Epithelial cell of esophagus (primary cell): ENCODE data around the gene OSBPL7.
A peak's percentile ranks its signal among the peaks of the same experiment; 100 is the strongest.

Experiments
- DNase-seq: peaks from one replicate; pipeline ENCODE4 v3.0.0; 2010; ENCODE audit warnings: low read depth
- H3K4me3 ChIP-seq: 2 replicates; pipeline ENCODE4 v1.5.1; 2011; ENCODE audit warnings: mild to moderate bottlenecking, low read length, control low read depth
- CTCF ChIP-seq: IDR thresholded peaks from 2 replicates; pipeline ENCODE4 v1.5.1; 2011; ENCODE audit warnings: low read depth, mild to moderate bottlenecking, low read length, control low read depth, inconsistent platforms; ENCODE audit not compliant: insufficient read depth; ENCODE audit errors: missing control alignments

The OSBPL7 gene

GRCh38 chr17:47823519-47823918 lies 1.9 kb upstream of the OSBPL7 start:
- no peak overlapping the region for H3K4me3 ChIP-seq
- no peak for TF ChIP-seq CTCF
- no peak for DNase-seq

- TF ChIP-seq CTCF = no peak
- no peak overlapping the region for H3K4me3 ChIP-seq
- DNase-seq = no peak
Measured at GRCh38 chr17:47822785-47823184, 1.2 kb upstream of the OSBPL7 start.

GRCh38 chr17:47821031-47821423 lies 567 bp downstream of the OSBPL7 start:
- TF ChIP-seq CTCF = no peak
- DNase-seq = no peak
- peak overlapping the region; percentile 69 for H3K4me3 ChIP-seq

- DNase-seq = no peak
- no peak overlapping the region for H3K4me3 ChIP-seq
- no peak for TF ChIP-seq CTCF
Measured at GRCh38 chr17:47820033-47820789, 1.4 kb downstream of the OSBPL7 start.

- no peak for DNase-seq
- no peak for TF ChIP-seq CTCF
- no peak overlapping the region for H3K4me3 ChIP-seq
Measured at GRCh38 chr17:47819475-47819874, 2.1 kb downstream of the OSBPL7 start.

GRCh38 chr17:47818002-47818695 lies 3.4 kb downstream of the OSBPL7 start:
- no peak for TF ChIP-seq CTCF
- H3K4me3 ChIP-seq = no peak overlapping the region
- DNase-seq = no peak

GRCh38 chr17:47816947-47817346 lies 4.6 kb downstream of the OSBPL7 start:
- DNase-seq = no peak

More at GRCh38 chr17:47816947-47817346, 4.6 kb downstream of the OSBPL7 start:
- no peak overlapping the region for H3K4me3 ChIP-seq
- no peak for TF ChIP-seq CTCF
